HG02981 (cell line): Measurements from ENCODE around the gene THRB.
"Not testable (repeated sequence)": the region's sequence is repeated elsewhere in the genome, so short reads cannot be mapped to it uniquely, and the experiment has no call there.

Experiments
- ATAC-seq: cut with Tn5 transposase; IDR thresholded peaks from one replicate; pipeline ENCODE4 v1.9.1; 2021; ENCODE audit warnings: mild to moderate bottlenecking, moderate library complexity; ENCODE audit not compliant: unreplicated experiment

THRB gene

GRCh38 chr3:24410860-24411259, 83.8 kb downstream of the THRB start:
- no peak for ATAC-seq

GRCh38 chr3:24407980-24408680, 86.5 kb downstream of the THRB start:
- no peak for ATAC-seq

DNA sequence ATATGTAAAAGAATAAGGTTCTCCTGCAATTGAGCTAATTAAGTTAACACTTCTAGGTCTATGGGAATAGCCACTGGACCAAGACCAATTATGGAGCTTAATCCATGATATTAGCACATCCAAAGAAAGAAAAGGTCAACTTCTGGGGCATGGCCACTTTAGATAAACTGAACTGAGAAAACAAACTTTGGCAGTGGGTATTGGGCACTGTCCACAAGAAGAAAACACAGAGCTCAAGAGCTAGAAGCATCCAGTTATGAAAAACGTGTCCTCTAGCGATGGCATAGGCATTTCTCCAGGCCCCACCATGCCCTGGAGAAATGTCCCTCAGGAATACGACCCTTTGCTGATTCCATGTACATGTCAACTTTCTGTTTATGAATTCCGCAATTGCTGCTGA, 87.8 kb downstream of the THRB start:
- ATAC-seq, result no peak

GRCh38 chr3:24405057-24405456, 89.6 kb downstream of the THRB start:
- ATAC-seq, result no peak

DNA sequence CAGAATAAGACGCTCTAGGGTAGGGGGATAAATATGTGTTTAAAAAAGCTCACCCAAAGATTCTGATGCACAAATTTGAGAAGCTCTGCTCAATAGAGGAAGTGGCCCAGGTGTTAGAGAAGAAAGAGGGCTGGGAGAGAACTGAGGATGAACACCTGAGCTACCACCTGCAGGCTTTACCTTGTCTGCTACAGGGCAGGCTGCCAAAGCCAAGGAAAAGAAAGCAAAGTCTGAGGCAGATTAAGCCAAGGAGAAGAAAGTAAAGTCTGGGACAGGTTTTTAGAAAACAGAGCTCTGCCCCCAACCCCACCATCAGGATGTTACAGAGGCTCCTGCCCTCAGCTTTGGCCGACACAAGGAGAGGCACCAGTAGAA, 92.9 kb downstream of the THRB start:
- no peak for ATAC-seq

- no peak for ATAC-seq
Observed at GRCh38 chr3:24401090-24401810, 93.4 kb downstream of the THRB start.

DNA sequence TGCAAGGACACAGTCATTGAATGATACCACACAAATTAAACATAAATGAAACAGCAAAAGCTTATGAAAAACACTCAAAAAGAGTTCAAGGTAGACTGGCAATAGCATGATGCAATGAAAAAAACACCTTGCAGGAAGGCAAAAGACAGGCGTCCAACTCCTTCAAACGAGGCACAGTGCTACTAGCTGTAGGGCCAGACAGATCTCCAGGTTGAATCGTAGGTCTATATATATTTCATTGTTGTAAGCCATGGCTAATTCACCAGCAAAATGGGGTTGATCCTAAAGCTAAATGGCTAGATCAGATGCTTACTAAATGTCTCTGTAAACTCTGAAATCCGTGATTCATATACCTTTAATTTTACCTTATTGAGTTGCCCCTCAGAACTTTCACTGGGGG, 94.2 kb downstream of the THRB start:
- ATAC-seq, result no peak

DNA sequence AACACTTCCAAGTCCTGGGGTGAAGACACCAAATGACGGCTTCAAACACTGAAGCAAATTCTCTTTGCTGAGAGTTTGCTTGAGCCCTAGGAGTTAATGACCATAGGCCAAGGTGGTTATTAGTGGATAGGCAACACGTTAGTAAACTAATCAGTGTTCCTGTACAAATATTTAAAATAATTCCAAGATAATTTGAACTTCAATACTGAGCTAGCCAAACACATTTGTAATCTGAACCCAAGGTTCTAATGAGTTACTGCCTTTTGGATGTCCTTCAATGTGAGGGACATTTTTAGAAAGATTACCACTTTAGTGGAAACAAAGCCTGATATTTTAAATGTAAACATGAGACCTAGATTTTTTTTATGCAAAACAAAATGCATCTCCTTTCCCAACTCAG, 94.6 kb downstream of the THRB start:
- no peak for ATAC-seq

DNA sequence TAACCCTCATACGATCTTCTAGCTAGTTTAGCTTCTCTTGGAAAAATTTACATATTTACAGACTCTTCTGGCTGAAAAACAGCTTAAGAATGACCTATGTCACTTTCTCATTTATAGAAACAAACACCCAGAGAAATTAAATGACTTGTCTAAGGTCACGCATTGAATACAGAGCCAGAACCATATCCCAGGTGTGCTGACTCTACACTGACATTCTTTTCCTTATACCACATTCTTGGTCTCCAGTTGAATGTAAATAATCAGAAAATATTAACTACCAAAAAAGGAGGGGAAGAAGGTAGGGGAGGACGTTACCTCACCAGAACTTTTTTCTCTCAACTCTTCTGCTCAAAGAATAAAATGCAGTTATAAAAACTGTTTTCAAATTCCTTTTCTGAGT, 95.0 kb downstream of the THRB start:
- no peak for ATAC-seq

- ATAC-seq, result not testable (repeated sequence)
Observed at GRCh38 chr3:24398712-24399111, 95.9 kb downstream of the THRB start.

- no peak for ATAC-seq
Observed at GRCh38 chr3:24396338-24396737, 98.3 kb downstream of the THRB start.

- ATAC-seq, result no peak
Observed at GRCh38 chr3:24394754-24395153, 99.9 kb downstream of the THRB start.

DNA sequence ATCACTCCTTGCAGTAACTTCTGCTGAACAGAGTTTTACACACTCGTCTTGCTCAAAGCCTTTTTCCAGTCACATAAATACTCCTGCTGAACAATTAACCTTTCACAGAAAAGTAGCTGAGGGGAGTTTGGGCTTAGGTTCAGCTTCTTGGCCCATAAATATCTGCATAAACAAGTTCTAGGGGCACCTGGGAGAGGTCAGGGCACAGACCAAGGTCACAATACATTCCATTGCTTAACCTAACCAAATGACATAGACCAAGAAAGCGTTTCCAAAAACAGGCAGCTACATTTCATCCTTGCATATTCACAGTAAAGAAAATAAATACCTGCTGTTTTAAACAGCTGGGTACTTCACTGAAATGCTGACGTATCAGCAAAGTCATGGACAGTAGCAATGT, 101.3 kb downstream of the THRB start:
- ATAC-seq, result no peak

- no peak for ATAC-seq
Observed at GRCh38 chr3:24390169-24391130, 104.2 kb downstream of the THRB start.

- no peak for ATAC-seq
Observed at GRCh38 chr3:24389108-24390090, 105.3 kb downstream of the THRB start.

DNA sequence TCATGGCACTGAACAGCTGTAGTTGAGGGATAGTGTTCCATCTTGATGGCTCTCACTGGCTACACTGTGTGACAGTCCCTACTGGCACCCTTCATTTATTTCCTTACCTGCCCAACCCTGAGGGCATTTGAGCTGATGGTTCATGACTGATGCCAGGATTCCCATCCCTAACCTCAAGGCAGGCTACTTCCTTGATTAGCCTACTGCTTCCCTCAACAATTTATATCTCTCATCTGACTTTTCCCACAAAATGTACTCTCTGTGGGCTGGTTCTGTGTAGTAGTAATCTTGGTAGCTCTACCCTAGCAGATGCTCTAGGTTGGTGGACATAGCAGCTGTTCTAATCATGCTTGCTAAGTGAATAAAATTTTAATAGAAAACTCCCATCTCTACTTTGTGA, 106.0 kb downstream of the THRB start:
- no peak for ATAC-seq

DNA sequence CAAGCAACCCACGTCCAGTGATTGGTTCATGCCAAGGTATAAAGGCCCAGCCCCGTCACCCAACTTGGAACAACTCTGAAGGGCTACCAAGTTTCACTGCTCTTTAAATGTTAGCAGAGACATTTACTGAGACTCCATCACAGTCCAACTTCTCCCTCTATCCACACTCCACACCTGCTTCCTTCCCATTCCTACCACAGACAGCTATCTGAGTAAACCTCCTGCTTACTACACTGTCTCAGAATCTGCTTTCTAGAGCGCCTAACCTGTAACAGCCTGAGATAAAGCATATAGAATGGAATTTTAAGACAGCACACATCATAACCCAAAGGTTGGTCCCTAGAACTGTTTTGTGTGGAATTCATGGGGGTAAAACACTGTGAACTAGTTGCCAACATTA, 106.5 kb downstream of the THRB start:
- no peak for ATAC-seq

- ATAC-seq, result no peak
Observed at GRCh38 chr3:24387493-24387892, 107.2 kb downstream of the THRB start.

DNA sequence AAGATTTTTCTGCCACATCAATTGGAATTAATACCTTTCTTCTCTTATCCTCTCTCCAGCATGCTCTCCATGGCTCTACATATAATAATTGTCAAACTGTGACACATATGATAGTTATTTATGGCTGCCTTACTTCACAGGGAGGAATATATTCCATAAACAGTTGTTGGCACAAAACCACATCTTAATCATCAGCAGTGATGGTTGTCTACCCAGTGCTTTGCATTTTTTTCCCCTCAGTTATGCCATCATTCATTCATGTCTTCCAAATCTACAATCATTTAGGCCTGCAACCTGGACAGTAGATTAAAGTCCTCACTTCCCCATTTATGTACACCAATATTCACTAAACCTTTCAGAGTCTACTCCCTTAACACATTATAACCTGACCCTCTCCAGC, 107.7 kb downstream of the THRB start:
- no peak for ATAC-seq

GRCh38 chr3:24386458-24386857, 108.2 kb downstream of the THRB start:
- ATAC-seq, result no peak
